BJ (cell line): ENCODE data around the gene FOLR2. TPM values are rescaled to one million over a fixed set of nuclear protein-coding genes. Genes with fewer than 3 reads are reported as not detected.

Experiments
- CTCF ChIA-PET: fragments of 350-600 bp; formaldehyde crosslinking; extraction: SDS; loops from one replicate; lab custom pipeline; 2021; ENCODE audit warnings: antibody characterized with exemption, inconsistent platforms; lab: Yijun Ruan, JAX
- POLR2A ChIA-PET: fragments of 300-600 bp; sonication (Branson Sonifier 250); formaldehyde crosslinking; extraction: SDS; loops from one replicate; lab custom pipeline; 2021; ENCODE audit warnings: antibody characterized with exemption; lab: Charles Lee
- DNase-seq: peaks from one replicate; pipeline ENCODE4 v3.0.0-alpha.2; 2011; ENCODE audit warnings: low read depth
- H3K27me3 ChIP-seq: 2 replicates; pipeline ENCODE4 v1.6.0; 2011; ENCODE audit warnings: low read length; ENCODE audit not compliant: control insufficient read depth, insufficient read depth
- H3K36me3 ChIP-seq: 2 replicates; pipeline ENCODE4 v1.5.1; 2011; ENCODE audit warnings: low read length; ENCODE audit not compliant: control insufficient read depth, insufficient read depth
- H3K4me3 ChIP-seq: 2 replicates; pipeline ENCODE4 v1.5.1; 2011; ENCODE audit warnings: low read depth, mild to moderate bottlenecking, control low read depth, low read length
- polyA plus RNA-seq: library from polyadenylated mRNA; depleted of rRNA; stranded (reverse); fragments of >200 nt; gene quantifications from 2 replicates; pipeline ENCODE4 v1.2.3, GENCODE V29; 2011
- TF ChIP-seq, protein P1 (sequence below): IDR thresholded peaks from 2 replicates; pipeline ENCODE4 v1.5.1; 2011; ENCODE audit warnings: low read depth, mild to moderate bottlenecking, control low read depth, inconsistent platforms, low read length, moderate library complexity; ENCODE audit not compliant: insufficient read depth

The FOLR2 gene
- polyA plus RNA-seq, 1 experiment = not detected

DNA sequence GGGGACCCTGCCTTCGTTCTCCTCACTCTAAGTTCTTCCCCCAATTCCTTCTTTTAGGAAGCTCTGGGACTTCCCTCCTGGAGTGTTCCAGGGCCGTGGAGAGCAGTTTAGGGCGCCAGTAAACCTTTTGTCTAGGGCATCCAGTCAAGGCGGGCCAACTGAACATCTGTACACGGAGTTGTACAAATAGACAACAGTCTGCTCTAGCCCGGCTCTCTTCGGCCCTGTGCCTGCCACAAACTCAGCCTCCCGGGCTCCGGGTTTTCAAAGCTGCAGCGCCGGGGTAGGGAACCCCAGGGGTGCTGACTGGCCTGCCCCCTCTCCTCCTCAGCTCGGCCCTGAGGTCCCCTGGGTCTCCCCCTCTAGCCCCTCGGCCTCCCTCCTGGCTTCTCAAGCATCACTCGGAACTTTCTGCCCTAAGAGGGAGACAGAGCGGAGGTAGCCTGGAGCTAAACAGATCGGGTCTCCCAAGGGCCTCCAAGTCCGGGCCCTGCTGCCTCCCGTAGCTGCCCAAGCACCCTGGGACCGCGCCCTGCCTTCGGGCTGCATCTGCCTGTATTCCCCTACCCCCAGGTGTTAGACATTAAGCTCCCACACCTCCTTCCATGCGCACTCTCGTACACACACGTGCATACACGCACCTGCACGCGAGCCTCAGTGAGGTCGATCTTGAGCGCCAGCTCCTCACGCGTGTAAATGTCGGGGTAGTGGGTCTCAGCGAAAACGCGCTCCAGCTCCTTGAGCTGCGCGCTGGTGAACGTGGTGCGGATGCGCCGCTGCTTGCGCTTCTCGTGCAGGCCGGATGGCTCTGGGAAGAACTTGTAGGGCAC, 24.1 kb downstream of the FOLR2 start:
- no peak for DNase-seq
- Histone ChIP-seq H3K36me3 (peaks cover 11% of the 10 kb centered on the region), H3K27me3 (peaks cover 33% of the 10 kb centered on the region), H3K4me3 (no peak overlapping the region)
- TF ChIP-seq, protein P1, sequence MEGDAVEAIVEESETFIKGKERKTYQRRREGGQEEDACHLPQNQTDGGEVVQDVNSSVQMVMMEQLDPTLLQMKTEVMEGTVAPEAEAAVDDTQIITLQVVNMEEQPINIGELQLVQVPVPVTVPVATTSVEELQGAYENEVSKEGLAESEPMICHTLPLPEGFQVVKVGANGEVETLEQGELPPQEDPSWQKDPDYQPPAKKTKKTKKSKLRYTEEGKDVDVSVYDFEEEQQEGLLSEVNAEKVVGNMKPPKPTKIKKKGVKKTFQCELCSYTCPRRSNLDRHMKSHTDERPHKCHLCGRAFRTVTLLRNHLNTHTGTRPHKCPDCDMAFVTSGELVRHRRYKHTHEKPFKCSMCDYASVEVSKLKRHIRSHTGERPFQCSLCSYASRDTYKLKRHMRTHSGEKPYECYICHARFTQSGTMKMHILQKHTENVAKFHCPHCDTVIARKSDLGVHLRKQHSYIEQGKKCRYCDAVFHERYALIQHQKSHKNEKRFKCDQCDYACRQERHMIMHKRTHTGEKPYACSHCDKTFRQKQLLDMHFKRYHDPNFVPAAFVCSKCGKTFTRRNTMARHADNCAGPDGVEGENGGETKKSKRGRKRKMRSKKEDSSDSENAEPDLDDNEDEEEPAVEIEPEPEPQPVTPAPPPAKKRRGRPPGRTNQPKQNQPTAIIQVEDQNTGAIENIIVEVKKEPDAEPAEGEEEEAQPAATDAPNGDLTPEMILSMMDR = no peak
- ChIA-PET CTCF (interaction anchor here (1.3 to 1.4 kb wide), 2 partner anchors 174 to 190 kb away, joined by 4 to 6 read pairs; no protein-coding TSS in a partner anchor), POLR2A (no interaction called here)

DNA sequence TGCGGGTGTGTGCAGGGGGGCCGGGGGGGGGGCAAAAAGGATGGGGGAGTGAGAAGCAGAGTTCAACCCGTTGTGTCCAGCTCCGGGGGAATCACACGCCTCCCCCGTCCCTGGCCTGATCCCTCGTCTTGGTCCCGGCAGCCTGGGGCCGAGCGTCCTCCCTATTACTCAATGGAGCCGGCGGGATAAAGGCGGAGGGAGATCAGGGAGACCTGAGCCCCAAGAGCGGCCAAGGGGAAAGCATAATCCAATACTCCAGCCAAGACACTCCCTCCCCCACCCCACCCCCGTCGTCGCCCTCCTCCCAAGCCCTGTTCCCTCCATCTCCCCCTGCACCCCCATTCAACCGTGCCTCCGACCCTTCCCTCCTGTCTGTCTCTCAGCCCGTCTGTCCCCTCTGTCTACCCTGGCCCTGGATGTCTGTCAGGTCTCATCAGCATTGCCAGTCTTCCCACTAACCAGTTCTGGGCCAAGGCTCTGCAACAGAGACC, 24.7 kb downstream of the FOLR2 start:
- POLR2A ChIA-PET = no interaction called here
- no peak for DNase-seq
- Histone ChIP-seq H3K27me3 (peaks cover 36% of the 10 kb centered on the region), H3K36me3 (peaks cover 8% of the 10 kb centered on the region), H3K4me3 (no peak overlapping the region)
- CTCF ChIA-PET = interaction anchor here (1.3 to 1.4 kb wide), 2 partner anchors 173 to 190 kb away, joined by 4 to 6 read pairs; no protein-coding TSS in a partner anchor
- TF ChIP-seq, protein P1 = no peak

DNA sequence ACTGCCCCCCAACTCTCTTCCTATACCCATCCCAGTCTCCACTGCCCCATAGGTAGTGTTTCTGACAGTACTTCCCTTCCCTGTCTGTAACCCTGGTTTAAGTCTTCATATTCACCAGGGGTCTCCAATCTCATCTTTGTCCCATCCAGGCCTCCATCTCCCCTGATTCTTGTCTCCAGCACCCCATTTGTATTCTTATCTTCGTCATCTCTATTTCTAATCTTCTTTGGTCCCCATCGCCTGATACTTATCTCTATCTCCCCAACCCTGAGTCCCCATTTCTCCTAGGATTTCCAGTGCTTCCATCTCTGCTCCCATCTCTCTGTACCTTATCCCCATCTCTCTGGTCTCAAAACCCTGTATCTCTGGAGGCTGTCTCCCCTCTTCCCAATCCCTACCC, 25.5 kb downstream of the FOLR2 start:
- Histone ChIP-seq H3K27me3 (peaks cover 39% of the 10 kb centered on the region), H3K4me3 (no peak overlapping the region), H3K36me3 (peaks cover 6% of the 10 kb centered on the region)
- CTCF ChIA-PET = interaction anchor here (0.9 kb wide), 1 partner anchor 172 kb away, joined by 3 read pairs; no protein-coding TSS in a partner anchor
- TF ChIP-seq, protein P1 = no peak
- DNase-seq = no peak
- POLR2A ChIA-PET = no interaction called here

DNA sequence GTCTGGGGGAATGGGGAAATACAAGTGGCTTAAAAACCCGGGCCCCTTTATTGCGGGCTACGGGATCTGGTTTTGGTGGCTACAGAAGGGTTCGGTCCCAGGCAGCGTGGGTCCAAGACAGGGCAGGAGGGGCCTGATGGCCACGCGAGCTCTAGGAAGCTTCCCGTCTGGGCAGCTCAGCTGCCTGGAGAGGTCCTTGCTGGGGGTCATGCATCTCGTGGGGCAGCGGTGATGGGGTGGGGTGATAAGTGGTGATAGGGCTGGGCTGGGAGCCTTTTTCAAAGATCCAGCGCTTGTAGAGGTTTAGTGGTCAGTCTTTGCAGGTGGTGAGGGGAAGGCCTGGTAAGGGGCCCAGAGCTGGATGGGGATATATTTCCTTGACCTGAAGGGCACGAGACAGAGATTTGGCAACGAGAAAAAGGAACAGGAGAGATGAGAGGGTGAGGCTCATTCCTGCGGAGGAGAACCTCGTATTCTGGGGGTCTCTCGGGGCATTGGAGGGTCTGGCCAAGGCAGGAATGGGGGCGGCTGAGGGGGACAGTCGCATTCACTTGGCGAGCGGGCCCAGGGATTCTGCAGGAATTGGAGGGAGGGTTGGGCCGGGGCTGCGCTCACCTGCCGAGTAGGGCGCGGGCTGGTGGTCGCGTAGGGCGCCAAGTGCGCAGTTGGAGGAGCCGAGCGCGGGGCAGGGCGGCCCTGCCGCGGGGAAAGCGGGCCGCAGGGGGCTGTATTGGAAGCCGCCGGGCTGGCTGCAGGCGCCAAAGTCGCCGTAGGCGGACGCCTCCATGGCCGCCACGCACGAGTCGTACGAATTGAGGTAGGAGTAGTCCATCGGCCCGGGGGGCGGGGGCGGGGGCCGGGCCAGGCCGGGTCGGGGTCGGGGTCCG, 26.8 kb downstream of the FOLR2 start:
- POLR2A ChIA-PET = no interaction called here
- CTCF ChIA-PET = interaction anchor here (0.6 to 0.9 kb wide), 2 partner anchors 171 to 172 kb away, joined by 3 to 4 read pairs; no protein-coding TSS in a partner anchor
- H3K4me3 ChIP-seq = no peak overlapping the region
- H3K36me3 ChIP-seq = peaks cover 2% of the 10 kb centered on the region
- no peak for DNase-seq
- H3K27me3 ChIP-seq = peaks cover 40% of the 10 kb centered on the region
- TF ChIP-seq, protein P1 = no peak
